Ishikawa (cell line): ENCODE measurements around the gene SVIP.

ENCODE experiments used
- CEBPB ChIP-seq: IDR thresholded peaks from 2 replicates; pipeline ENCODE4 v1.6.1; 2012
- CREB1 ChIP-seq: IDR thresholded peaks from 2 replicates; pipeline ENCODE4 v1.6.1; 2012; ENCODE audit warnings: low read depth
- EGR1 ChIP-seq: IDR thresholded peaks from 2 replicates; pipeline ENCODE4 v1.6.1; 2012
- EP300 ChIP-seq: IDR thresholded peaks from 2 replicates; pipeline ENCODE4 v1.6.1; 2012; ENCODE audit warnings: borderline replicate concordance
- FOXM1 ChIP-seq: IDR thresholded peaks from 2 replicates; pipeline ENCODE4 v1.6.1; 2012; ENCODE audit warnings: low read depth, borderline replicate concordance
- NFIC ChIP-seq: IDR thresholded peaks from 2 replicates; pipeline ENCODE4 v1.6.1; 2012
- RAD21 ChIP-seq: IDR thresholded peaks from 2 replicates; pipeline ENCODE4 v1.6.1; 2012; ENCODE audit warnings: low read depth
- TAF1 ChIP-seq: IDR thresholded peaks from 2 replicates; pipeline ENCODE4 v1.6.1; 2012; ENCODE audit warnings: low read depth, mild to moderate bottlenecking
- TCF12 ChIP-seq: IDR thresholded peaks from 2 replicates; pipeline ENCODE4 v1.6.1; 2012; ENCODE audit warnings: low read depth
- TEAD4 ChIP-seq: IDR thresholded peaks from 2 replicates; pipeline ENCODE4 v1.6.1; 2012
- YY1 ChIP-seq: IDR thresholded peaks from 2 replicates; pipeline ENCODE4 v1.6.1; 2012; ENCODE audit warnings: low read depth
- ZBTB7A ChIP-seq: IDR thresholded peaks from 2 replicates; pipeline ENCODE4 v1.6.1; 2012; ENCODE audit warnings: low read depth
- TF ChIP-seq, protein P1 (sequence below): IDR thresholded peaks from 2 replicates; pipeline ENCODE4 v1.6.1; 2012
- TF ChIP-seq, protein P2 (sequence below): IDR thresholded peaks from 2 replicates; pipeline ENCODE4 v1.6.1; 2012
- TF ChIP-seq, protein P3 (sequence below): IDR thresholded peaks from 2 replicates; pipeline ENCODE4 v1.6.1; 2012; ENCODE audit warnings: low read depth, mild to moderate bottlenecking

Gene SVIP

DNA sequence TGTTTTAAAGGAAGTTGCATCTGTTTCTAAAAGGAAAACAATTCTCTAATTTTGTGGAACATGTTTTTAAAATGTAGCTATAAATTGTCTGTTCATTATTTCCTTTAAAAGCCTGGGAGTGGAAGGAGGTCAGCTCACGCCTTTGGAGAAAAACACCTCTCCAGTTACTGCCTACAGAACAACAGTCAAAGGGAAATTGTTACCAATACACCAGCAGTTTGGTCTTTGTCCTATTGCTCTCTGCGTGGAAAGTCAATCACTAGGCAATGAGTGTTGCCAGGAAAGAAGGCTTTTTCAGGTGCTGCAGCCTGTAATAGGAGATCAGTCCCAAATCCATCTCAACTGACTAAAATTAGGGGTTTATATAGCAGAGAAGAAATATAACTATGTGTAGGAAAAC, 22.2 kb downstream of the SVIP start:
- TF ChIP-seq TAF1 (no peak), YY1 (no peak), NFIC (no peak), TEAD4 (no peak), CREB1 (no peak), EP300 (no peak), FOXM1 (no peak), EGR1 (no peak), RAD21 (no peak), TCF12 (no peak), ZBTB7A (no peak), CEBPB (no peak)
- TF ChIP-seq, protein P1, sequence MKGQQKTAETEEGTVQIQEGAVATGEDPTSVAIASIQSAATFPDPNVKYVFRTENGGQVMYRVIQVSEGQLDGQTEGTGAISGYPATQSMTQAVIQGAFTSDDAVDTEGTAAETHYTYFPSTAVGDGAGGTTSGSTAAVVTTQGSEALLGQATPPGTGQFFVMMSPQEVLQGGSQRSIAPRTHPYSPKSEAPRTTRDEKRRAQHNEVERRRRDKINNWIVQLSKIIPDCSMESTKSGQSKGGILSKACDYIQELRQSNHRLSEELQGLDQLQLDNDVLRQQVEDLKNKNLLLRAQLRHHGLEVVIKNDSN: no peak
- TF ChIP-seq, protein P2, sequence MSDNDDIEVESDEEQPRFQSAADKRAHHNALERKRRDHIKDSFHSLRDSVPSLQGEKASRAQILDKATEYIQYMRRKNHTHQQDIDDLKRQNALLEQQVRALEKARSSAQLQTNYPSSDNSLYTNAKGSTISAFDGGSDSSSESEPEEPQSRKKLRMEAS: no peak
- TF ChIP-seq, protein P3, sequence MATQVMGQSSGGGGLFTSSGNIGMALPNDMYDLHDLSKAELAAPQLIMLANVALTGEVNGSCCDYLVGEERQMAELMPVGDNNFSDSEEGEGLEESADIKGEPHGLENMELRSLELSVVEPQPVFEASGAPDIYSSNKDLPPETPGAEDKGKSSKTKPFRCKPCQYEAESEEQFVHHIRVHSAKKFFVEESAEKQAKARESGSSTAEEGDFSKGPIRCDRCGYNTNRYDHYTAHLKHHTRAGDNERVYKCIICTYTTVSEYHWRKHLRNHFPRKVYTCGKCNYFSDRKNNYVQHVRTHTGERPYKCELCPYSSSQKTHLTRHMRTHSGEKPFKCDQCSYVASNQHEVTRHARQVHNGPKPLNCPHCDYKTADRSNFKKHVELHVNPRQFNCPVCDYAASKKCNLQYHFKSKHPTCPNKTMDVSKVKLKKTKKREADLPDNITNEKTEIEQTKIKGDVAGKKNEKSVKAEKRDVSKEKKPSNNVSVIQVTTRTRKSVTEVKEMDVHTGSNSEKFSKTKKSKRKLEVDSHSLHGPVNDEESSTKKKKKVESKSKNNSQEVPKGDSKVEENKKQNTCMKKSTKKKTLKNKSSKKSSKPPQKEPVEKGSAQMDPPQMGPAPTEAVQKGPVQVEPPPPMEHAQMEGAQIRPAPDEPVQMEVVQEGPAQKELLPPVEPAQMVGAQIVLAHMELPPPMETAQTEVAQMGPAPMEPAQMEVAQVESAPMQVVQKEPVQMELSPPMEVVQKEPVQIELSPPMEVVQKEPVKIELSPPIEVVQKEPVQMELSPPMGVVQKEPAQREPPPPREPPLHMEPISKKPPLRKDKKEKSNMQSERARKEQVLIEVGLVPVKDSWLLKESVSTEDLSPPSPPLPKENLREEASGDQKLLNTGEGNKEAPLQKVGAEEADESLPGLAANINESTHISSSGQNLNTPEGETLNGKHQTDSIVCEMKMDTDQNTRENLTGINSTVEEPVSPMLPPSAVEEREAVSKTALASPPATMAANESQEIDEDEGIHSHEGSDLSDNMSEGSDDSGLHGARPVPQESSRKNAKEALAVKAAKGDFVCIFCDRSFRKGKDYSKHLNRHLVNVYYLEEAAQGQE: no peak

DNA sequence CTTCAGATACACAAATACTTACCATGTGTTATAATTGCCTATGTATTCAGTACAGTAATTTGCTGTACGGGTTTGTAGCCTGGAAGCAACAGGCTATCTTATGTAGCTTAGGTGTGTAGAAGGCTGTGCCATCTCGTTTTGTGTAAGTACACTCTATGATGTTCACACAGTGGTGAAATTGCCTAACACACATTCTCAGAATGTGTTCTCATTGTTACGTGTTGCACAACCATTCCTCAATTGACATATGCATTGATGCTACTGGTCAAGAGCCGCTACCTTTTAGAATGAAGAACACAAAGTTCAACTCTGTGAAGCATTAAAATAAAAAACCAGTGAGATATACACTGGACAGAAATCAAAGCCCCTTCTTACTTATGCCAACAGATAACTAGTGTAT, 26.7 kb downstream of the SVIP start:
- TF ChIP-seq CEBPB: no peak
- no peak for TF ChIP-seq FOXM1

DNA sequence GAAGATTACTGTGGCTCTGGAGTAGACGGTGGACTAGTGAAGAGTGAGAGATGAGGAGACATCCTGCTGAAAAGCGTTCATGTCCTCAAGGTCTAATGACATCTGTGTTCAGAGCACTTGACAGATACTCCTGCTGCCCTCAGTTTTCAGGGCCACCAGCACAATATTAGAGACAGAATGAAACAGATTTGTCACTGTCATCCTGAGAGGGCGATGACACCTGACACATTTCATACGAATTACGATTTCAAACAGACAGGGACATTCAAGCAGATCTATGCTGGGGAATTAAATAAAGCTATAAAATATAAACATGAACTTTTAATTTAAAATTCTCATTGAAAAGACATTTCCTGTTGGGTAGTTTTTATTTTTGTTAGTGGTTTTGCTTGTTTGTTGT, 29.1 kb downstream of the SVIP start:
- TF ChIP-seq TCF12 (no peak), YY1 (no peak), TEAD4 (no peak), CEBPB (no peak), NFIC (no peak), CREB1 (no peak), TAF1 (no peak), ZBTB7A (no peak), EP300 (no peak)
- TF ChIP-seq, protein P2: no peak
- TF ChIP-seq, protein P3: no peak

DNA sequence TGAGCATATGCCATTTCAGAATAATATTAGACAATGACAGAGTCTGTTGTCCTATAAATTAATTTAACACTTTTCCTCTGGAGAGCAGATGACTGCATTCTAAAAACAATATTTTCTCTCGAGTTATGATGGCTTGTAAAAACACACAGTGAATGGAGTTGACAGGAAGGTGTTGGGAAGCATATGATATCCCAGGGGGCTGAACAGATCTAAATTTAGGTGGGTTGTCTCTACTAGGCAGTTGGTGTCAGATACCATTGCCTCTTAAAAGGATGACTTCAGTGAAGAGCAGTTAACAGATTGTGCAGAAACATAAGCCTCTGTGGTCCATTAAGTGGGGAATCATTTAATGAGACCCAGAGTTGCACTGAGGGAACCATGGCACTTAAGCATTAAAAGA, 30.7 kb downstream of the SVIP start:
- TF ChIP-seq ZBTB7A: no peak
- TF ChIP-seq, protein P1: no peak
- no peak for TF ChIP-seq TCF12
- no peak for TF ChIP-seq CREB1
- TF ChIP-seq, protein P3: no peak
- TF ChIP-seq TAF1: no peak
- TF ChIP-seq YY1: no peak
- TF ChIP-seq NFIC: no peak
- TF ChIP-seq FOXM1: no peak
- TF ChIP-seq, protein P2: no peak
- no peak for TF ChIP-seq TEAD4
- TF ChIP-seq RAD21: no peak
- TF ChIP-seq EP300: no peak
- no peak for TF ChIP-seq CEBPB
- TF ChIP-seq EGR1: no peak

DNA sequence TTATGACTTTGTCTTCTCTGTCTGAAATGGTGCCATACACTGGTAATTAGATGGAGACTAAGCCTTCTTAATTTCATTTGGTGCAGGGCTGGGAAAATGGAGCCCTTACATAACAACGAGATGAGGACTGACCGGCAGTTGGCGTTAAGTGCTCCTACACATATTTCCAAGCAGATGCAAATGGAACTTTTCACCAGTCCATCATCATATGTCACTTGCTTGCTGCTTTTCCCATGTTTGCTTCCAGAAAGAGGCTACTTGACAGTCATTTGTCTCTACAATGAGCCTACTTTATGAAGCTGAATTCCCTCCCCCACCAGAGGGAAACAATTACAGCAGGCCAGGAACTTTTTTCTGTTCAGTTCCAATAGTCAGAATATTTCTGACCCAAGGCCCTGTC, 32.6 kb downstream of the SVIP start:
- TF ChIP-seq TEAD4 (no peak), CREB1 (no peak), YY1 (no peak), ZBTB7A (no peak), EP300 (no peak), TCF12 (no peak), TAF1 (no peak), FOXM1 (no peak), RAD21 (no peak), CEBPB (no peak)
- TF ChIP-seq, protein P1: no peak
- TF ChIP-seq, protein P3: no peak
- TF ChIP-seq, protein P2: no peak
